Kidney (tissue), 14 donors: ENCODE results near the gene MAGI1. TPM values are rescaled to one million over a fixed set of nuclear protein-coding genes. Genes with fewer than 3 reads are reported as not detected.

ENCODE experiments used
- DNase-seq, 5 donors: peaks; one replicate each; pipeline ENCODE4 v3.0.0-alpha.2; 2013 to 2020
- FAIRE-seq: peaks from 2 replicates; lab custom pipeline; 2012; peaks lifted over from hg19 to GRCh38; lab: Jason Lieb, UNC
- H3K27ac ChIP-seq, 2 donors: one replicate each; pipeline ENCODE4 v1.7.0; 2013; ENCODE audit warnings: low read depth in 2 of 2, low read length in 2 of 2, inconsistent platforms in 1 of 2
- H3K27me3 ChIP-seq: one replicate; pipeline ENCODE4 v1.7.1; 2013; ENCODE audit warnings: low read length, inconsistent platforms; ENCODE audit not compliant: control insufficient read depth, insufficient read depth
- H3K36me3 ChIP-seq, 3 donors: one replicate each; pipeline versions ENCODE4 v1.7.0 to v1.7.1; 2013; ENCODE audit warnings: low read length in 3 of 3, control low read depth in 1 of 3, inconsistent platforms in 1 of 3; ENCODE audit not compliant: insufficient read depth in 3 of 3, control insufficient read depth in 2 of 3
- H3K4me1 ChIP-seq, 3 donors: one replicate each; pipeline versions ENCODE4 v1.7.0 to v1.7.1; 2013; ENCODE audit warnings: low read length in 3 of 3, inconsistent platforms in 1 of 3, low read depth in 1 of 3; ENCODE audit not compliant: control insufficient read depth in 2 of 3, insufficient read depth in 2 of 3
- H3K4me3 ChIP-seq, 3 donors: one replicate each; pipeline versions ENCODE4 v1.7.0 to v1.8.1; 2013; ENCODE audit warnings: low read length in 3 of 3, control low read depth in 1 of 3, inconsistent platforms in 1 of 3
- H3K9ac ChIP-seq, 3 donors: one replicate each; pipeline versions ENCODE4 v1.7.0 to v1.7.1; 2013; ENCODE audit warnings: low read length in 3 of 3, control low read depth in 1 of 3, inconsistent platforms in 1 of 3
- H3K9me3 ChIP-seq, 3 donors: one replicate each; pipeline versions ENCODE4 v1.7.0 to v1.7.1; 2013; ENCODE audit warnings: low read length in 3 of 3, control low read depth in 1 of 3, inconsistent platforms in 1 of 3; ENCODE audit not compliant: control insufficient read depth in 2 of 3, insufficient read depth in 1 of 3
- intact Hi-C: fragments of 100-400 bp; cut with DNase I; formaldehyde crosslinking; loops from one replicate; pipeline ENCODE4 v1.11.1; 2022
- polyA plus RNA-seq: library from polyadenylated mRNA; stranded (reverse); fragments of 350-450 nt; fragmentation: Illumina TruSeq; extraction: RNeasy Lipid Tissue Mini Kit (QIAGEN cat#74804); gene quantifications from one replicate; pipeline ENCODE4 v1.2.3, GENCODE V29; 2014; ENCODE audit warnings: low read depth, low replicate concordance; ENCODE audit not compliant: insufficient read depth
- total RNA-seq: library from RNA; stranded (reverse); fragmentation: NEBNext Ultra II Directional; extraction: Animal tissue kit (Norgen Biotek cat#: 25700); gene quantifications from one replicate; pipeline ENCODE4 v1.2.1, GENCODE V29; 2021
- TF ChIP-seq, protein P1 (sequence below): IDR thresholded peaks from 3 replicates; pipeline ENCODE4 v1.5.1; 2012; ENCODE audit warnings: mild to moderate bottlenecking, moderate library complexity, borderline replicate concordance; ENCODE audit not compliant: insufficient read depth; ENCODE audit errors: extremely low read depth
- donor health status: control.
- donor health status: control.
- donor health status: control.
- donor health status: control.
- donor health status: control.
- donor health status: DM: yes; HTN: yes; CAD: no.
- donor health status: Normal renal cell carcinoma (clear cell type).

Gene MAGI1
- total and polyA plus RNA-seq, 2 donors from 2014 or later, result 8.2 to 42.8 TPM

DNA sequence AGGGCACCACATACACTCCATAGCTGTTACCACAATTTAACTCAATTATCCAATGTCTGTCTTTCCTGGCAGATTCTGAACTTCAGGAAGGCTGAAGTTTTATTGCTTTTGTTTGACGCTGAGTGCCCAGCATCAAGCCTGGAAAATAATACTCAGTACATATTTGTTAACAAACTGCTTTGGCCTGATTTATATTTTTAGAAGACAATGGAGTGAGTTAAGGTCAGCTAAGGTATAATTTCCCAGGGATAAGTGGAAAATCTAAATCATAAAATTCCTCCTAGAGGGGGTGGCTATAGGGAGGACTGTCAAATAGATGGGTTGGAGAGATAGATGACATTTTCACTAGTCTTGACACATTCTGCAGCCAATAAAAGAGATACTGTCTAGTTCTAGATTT, 691.6 kb downstream of the MAGI1 start:
- intact Hi-C loops, result no loop called here
- Histone ChIP-seq H3K27me3 (no peaks in the 10 kb centered on the region), H3K4me3 (no peak overlapping the region), H3K36me3 (no peaks in the 10 kb centered on the region), H3K9ac (no peak overlapping the region), H3K9me3 (no peaks in the 10 kb centered on the region), H3K27ac (no peak overlapping the region), H3K4me1 (peaks cover 0 to 11% (median 0%) of the 10 kb centered on the region in 3 donors)
- DNase-seq (no peak), FAIRE-seq (no peak)
- TF ChIP-seq, protein P1, sequence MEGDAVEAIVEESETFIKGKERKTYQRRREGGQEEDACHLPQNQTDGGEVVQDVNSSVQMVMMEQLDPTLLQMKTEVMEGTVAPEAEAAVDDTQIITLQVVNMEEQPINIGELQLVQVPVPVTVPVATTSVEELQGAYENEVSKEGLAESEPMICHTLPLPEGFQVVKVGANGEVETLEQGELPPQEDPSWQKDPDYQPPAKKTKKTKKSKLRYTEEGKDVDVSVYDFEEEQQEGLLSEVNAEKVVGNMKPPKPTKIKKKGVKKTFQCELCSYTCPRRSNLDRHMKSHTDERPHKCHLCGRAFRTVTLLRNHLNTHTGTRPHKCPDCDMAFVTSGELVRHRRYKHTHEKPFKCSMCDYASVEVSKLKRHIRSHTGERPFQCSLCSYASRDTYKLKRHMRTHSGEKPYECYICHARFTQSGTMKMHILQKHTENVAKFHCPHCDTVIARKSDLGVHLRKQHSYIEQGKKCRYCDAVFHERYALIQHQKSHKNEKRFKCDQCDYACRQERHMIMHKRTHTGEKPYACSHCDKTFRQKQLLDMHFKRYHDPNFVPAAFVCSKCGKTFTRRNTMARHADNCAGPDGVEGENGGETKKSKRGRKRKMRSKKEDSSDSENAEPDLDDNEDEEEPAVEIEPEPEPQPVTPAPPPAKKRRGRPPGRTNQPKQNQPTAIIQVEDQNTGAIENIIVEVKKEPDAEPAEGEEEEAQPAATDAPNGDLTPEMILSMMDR, result no peak

DNA sequence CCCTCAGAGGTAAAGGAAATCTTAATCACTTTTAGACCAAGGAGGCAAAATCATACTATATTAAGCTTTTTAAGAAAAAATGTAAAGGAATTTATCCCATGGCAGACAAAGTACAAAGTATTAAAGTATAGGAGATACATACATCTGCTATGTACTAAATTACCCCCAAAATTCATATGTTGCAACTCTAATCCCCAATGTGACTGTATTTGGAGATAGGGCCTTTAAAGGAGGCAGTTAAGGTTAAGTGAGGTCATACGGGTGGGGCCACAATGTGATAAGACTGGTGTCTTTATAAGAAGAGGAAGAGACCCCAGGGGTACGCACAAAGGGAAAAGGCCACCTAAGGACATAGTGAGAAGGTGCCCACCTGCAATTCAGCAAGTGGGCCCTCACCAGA, 693.9 kb downstream of the MAGI1 start:
- Histone ChIP-seq H3K36me3 (no peaks in the 10 kb centered on the region), H3K4me3 (no peak overlapping the region), H3K4me1 (peaks cover 0 to 5% (median 0%) of the 10 kb centered on the region in 3 donors), H3K9me3 (no peaks in the 10 kb centered on the region), H3K9ac (no peak overlapping the region), H3K27me3 (no peaks in the 10 kb centered on the region), H3K27ac (no peak overlapping the region)
- intact Hi-C loops, result no loop called here
- TF ChIP-seq, protein P1, result no peak
- no peak for DNase-seq
- FAIRE-seq, result no peak

DNA sequence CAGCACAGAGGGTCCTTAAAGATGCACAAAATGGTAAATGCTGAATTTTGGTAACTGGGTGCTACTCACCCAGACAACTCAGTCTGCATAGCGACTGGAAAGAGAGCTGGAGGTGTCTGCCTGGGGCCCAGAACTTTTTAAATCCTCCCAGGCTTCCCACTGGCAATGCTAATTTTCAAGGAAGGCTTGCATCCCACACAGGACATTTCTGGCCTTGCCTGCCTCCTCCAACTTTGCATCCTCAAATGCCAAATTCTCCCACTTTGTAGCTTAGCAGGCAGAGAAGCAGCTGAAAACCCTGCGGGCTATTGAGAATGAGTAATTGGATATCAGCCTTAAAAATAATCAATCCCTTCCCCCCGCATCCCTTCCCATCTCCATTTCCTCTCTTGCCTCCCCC, 694.3 kb downstream of the MAGI1 start:
- intact Hi-C loops, result no loop called here
- Histone ChIP-seq H3K4me1 (peaks cover 0 to 5% (median 0%) of the 10 kb centered on the region in 3 donors), H3K27me3 (no peaks in the 10 kb centered on the region), H3K4me3 (no peak overlapping the region), H3K27ac (no peak overlapping the region), H3K9ac (no peak overlapping the region), H3K36me3 (no peaks in the 10 kb centered on the region), H3K9me3 (no peaks in the 10 kb centered on the region)
- FAIRE-seq, result no peak
- DNase-seq, result no peak
- TF ChIP-seq, protein P1, result no peak

DNA sequence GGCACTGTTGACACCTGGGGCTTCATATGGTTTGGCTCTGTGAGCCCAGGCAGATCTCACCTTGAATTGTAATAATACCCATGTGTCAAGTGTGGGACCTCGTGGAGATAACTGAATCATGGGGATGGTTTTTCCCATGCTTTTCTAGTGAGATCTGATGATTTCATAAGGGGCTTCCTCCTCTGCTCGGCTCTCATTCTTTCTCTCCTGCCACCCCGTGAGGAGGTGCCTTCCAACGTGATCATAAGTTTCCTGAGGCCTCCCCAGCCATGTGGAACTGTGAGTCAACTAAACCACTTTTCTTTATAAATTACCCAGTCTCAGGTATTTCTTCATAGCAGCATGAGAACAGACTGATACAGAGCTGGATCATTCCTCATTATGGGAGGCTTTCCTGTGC, 695.0 kb downstream of the MAGI1 start:
- no peak overlapping the region for H3K9ac ChIP-seq
- peaks cover 0 to 5% (median 0%) of the 10 kb centered on the region in 3 donors for H3K4me1 ChIP-seq
- FAIRE-seq (no peak), DNase-seq (no peak)
- TF ChIP-seq, protein P1, result no peak
- H3K27me3 ChIP-seq, result no peaks in the 10 kb centered on the region
- H3K27ac ChIP-seq, result no peak overlapping the region
- intact Hi-C loops, result no loop called here
- no peaks in the 10 kb centered on the region for H3K36me3 ChIP-seq
- no peaks in the 10 kb centered on the region for H3K9me3 ChIP-seq
- no peak overlapping the region for H3K4me3 ChIP-seq
